ENCODE data around the gene UBE2N.
A peak's percentile ranks its signal among the peaks of the same experiment; 100 is the strongest.

Gene UBE2N

GRCh38 chr12:93379981-93380361 is 61.8 kb downstream of the UBE2N start:
- no peak for DNase-seq (ENCODE audit: low spot score)

- no peak for DNase-seq (ENCODE audit: low spot score)
Measured at GRCh38 chr12:93379326-93379980, 62.3 kb downstream of the UBE2N start.

DNA sequence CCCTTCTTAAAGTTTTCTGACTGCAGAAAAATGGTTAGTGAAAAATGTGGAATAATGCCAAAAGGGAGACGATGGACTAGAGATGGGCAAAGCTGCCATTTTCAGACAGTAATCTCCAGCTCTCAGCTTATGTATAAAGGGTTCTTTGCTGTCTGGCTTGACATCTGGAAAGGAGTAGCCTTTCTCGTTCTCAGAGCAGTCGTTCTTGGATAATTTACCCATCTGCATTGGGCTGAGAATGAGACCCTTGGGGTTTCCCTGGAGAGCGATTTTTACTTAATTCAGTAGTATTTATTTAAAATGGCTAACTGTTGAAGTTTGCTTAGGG is 62.8 kb downstream of the UBE2N start:
- DNase-seq (ENCODE audit: low spot score), result no peak

GRCh38 chr12:93378196-93378997 is 63.4 kb downstream of the UBE2N start:
- peak; percentile 19 for DNase-seq (ENCODE audit: low spot score)

GRCh38 chr12:93377252-93378195 is 64.2 kb downstream of the UBE2N start, which contains the start of gene NUDT4:
NUDT4 (plus strand) TSS chr12:93377925; CDS start chr12:93378323, 398 bp downstream.
- peak; percentile 96 for DNase-seq (ENCODE audit: low spot score)

GRCh38 chr12:93376436-93377251 is 65.1 kb downstream of the UBE2N start:
- DNase-seq (ENCODE audit: low spot score), result peak; percentile 49

- no peak for DNase-seq (ENCODE audit: low spot score)
Measured at GRCh38 chr12:93375906-93376305, 65.8 kb downstream of the UBE2N start.

GRCh38 chr12:93373961-93374656 is 67.6 kb downstream of the UBE2N start:
- DNase-seq (ENCODE audit: low spot score), result no peak

GRCh38 chr12:93370947-93371346 is 70.8 kb downstream of the UBE2N start:
- no peak for DNase-seq (ENCODE audit: low spot score)

- no peak for DNase-seq (ENCODE audit: low spot score)
Measured at GRCh38 chr12:93369505-93369904, 72.2 kb downstream of the UBE2N start.

GRCh38 chr12:93368766-93369165 is 73.0 kb downstream of the UBE2N start:
- no peak for DNase-seq (ENCODE audit: low spot score)

DNA sequence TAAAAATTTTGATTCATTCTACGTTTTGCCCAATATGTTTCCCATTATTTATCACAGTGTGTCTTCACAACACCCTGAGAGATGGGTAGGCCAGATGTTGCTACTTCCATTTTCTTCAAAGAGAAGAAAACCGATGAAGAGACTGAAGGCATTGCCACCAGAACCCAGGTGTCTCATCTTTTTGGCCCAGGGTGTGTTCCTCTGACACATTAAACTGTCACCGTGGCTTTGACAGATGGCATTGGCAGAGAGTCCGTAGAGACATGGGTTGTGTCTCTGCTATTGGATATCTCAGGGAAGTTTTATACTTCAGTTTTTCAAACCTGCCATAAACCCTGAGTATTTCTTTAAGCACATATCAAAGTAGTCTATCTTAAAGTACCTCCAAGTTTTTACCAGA is 75.3 kb downstream of the UBE2N start:
- no peak for DNase-seq (ENCODE audit: low spot score)

DNA sequence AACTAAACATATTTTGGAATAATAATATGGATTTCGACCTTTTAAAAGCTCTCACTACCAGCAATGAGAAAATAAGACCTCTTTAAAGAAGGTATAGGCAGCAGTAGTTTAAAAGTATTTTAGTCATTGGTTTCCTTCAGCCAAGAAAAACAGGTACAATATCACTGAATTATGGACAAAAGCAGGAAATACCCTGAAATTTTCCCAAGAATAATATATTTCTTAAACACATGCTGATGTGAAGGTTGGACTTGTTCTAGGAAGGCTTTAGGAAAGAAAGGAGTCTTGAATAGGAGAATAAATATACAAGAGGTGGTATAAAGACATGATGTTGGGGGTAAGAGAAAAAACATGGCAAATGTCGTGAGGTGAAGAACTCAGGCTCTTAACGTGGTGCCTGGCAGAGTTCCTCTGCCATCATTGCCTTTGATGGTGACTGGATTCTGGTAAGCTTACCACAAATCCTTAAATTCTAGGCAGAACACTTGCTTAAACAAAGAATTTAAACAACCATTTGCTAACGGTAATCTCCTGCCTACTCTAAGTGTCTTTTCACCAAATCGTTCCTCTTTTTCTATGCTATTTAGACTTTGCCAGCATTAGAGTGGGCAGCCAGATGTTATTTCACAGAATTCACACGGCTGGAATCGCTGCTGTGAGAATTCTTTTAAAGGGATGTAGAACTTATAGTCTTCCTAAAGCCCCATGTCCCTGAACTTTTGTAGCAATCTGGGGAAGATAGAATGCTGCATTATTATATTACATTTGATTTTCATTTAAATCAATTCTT is 75.9 kb downstream of the UBE2N start:
- DNase-seq (ENCODE audit: low spot score), result no peak

DNA sequence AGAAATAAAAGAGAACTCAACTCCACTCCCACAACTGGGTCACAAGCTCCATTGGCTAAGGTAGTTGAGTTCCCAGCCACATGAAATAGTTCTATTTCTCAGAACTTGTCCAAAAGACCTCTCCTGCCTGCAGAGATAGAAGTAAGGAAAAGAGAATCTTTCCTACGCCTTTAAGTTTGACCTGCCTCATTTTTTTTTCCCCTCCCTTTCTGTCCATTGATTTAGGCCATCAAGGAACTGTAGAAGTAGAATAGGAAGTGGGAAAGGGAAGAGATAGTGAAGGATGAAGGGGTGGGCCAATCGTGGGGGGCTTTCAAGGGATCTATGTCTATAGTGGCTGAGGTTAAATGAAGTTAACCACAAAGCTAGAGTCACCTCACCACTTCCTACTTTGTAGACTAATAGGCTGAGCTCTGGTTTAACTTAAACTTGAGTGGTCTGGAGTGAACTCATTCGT is 77.9 kb downstream of the UBE2N start:
- no peak for DNase-seq (ENCODE audit: low spot score)

DNA sequence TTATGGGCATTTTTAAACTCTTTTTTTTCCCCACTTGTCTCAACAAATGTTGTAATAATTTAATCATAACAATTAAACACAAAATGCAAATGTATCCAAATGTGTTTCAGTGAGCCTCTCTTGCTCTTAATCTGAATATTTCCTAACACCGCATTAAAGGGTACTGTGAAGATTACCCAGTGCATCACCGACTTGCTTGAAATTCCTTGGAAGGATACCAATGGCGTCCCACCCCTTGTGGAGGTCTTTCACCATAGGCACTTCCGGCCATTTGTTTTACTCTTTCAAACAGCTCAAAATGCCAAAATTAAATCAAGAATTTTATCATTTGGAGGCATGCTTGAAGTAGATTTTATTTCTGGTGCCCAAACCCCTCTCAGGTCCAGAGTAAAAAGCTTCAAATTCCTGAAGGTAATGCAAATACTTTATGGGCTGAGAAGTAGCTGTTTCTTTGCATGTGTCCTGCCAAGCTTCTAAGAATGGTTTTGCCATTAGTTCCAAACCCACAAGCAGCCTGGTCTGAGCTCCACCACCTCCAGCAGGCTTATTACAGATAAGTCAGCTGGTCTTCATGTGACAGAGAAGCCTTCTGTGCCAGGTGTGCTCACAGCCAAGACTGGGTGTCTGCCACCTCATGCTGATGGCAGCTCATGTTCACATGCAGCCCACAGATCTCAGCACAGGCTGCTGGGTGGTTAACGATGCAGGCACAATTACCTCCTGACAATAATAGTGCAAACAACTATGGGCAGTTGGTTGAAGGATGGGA is 80.4 kb downstream of the UBE2N start:
- no peak for DNase-seq (ENCODE audit: low spot score)

GRCh38 chr12:93360688-93361087 is 81.1 kb downstream of the UBE2N start:
- DNase-seq (ENCODE audit: low spot score), result no peak

GRCh38 chr12:93358821-93359220 is 82.9 kb downstream of the UBE2N start:
- DNase-seq (ENCODE audit: low spot score), result no peak

GRCh38 chr12:93358058-93358457 is 83.7 kb downstream of the UBE2N start:
- DNase-seq (ENCODE audit: low spot score), result no peak

- DNase-seq (ENCODE audit: low spot score), result no peak
Measured at GRCh38 chr12:93356214-93356613, 85.5 kb downstream of the UBE2N start.

Data from COLO829 (cell line).